ENCODE results near the gene SCUBE1. TPM values are rescaled to one million over a fixed set of nuclear protein-coding genes. Genes with fewer than 3 reads are reported as not detected.

The SCUBE1 gene
- total and polyA plus RNA-seq, 2 of the 8 experiments (the other 6 are each of a cell fraction or from before 2014, with no cell fraction given), result 2.3 to 4.9 TPM

DNA sequence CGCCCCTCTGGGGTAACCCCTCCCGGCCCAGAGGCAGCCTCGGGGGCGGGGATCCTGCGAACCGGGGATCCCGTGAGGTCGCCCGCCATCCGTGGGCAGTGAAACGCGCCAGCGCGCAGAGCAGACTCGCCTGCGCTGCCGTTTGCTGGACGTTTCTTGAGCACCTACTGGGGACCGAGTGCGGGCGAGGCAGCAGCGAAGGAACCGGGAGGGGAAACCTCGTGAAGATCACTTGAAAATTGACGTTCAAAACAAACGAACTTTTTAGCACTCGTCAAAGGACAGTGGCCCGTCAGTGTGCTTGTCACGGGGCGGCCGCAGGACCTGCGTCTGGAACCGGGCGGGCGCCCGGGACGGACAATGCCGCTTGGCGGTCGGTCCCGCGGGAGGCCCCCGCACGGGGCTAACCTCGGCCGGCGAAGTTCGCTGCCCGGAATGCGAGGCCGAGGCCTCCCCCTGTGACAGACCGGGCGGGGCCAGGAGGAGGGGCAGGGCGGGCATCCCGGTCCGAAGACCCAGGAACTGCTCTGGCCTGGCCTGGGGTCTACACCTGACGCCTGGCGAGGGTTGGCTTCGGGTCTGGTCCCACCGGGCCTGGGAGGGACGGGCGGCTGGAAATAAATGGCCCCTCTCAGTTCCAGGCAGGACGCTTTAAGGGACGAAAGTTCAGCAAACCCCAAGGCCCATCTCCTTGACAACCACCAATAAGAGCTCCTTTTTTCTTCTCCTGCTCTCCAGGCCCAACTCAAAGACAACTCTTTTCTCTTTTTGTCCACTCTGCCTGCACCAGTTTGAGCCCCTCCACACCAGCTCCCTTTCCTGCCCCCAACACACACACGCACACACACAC, 723 bp upstream of the SCUBE1 start (continued):
- TF ChIP-seq SP4 (IDR thresholded peaks at IDR 0.05; ENCODE audit: low read length) (no peak), SIX5 (IDR thresholded peaks at IDR 0.05; ENCODE audit: low read depth, low read length) (no peak), PHF8 (conservative IDR thresholded peaks at IDR 0.05; ENCODE audit: low read depth, low read length) (no peak), TAF7 (optimal IDR thresholded peaks at IDR 0.05; ENCODE audit: borderline replicate concordance, low read depth, low read length) (no peak), EGR1 (IDR thresholded peaks at IDR 0.05; ENCODE audit: borderline replicate concordance, low read depth, low read length) (no peak), GTF2F1 (IDR thresholded peaks at IDR 0.05; ENCODE audit: borderline replicate concordance, low read depth, low read length) (no peak), SP1 (IDR thresholded peaks at IDR 0.05; ENCODE audit: low read depth, low read length) (no peak), CREB1 (IDR thresholded peaks at IDR 0.05) (no peak), KDM4A (IDR thresholded peaks at IDR 0.05; ENCODE audit: low read depth, low read length, severe bottlenecking) (peak; percentile 61), SAP30 (IDR thresholded peaks at IDR 0.05; ENCODE audit: insufficient read depth, insufficient replicate concordance, low read length) (no peak), CEBPB (IDR thresholded peaks at IDR 0.05; ENCODE audit: low read depth, low read length) (no peak), RFX5 (IDR thresholded peaks at IDR 0.05; ENCODE audit: borderline replicate concordance, low read depth, low read length) (no peak), TEAD4 (IDR thresholded peaks at IDR 0.05; ENCODE audit: low read depth, low read length) (peak; percentile 86), BCL11A (IDR thresholded peaks at IDR 0.05; ENCODE audit: low read depth in 2 of 2, low read length in 2 of 2) (no peak)
- TF ChIP-seq, protein P1, sequence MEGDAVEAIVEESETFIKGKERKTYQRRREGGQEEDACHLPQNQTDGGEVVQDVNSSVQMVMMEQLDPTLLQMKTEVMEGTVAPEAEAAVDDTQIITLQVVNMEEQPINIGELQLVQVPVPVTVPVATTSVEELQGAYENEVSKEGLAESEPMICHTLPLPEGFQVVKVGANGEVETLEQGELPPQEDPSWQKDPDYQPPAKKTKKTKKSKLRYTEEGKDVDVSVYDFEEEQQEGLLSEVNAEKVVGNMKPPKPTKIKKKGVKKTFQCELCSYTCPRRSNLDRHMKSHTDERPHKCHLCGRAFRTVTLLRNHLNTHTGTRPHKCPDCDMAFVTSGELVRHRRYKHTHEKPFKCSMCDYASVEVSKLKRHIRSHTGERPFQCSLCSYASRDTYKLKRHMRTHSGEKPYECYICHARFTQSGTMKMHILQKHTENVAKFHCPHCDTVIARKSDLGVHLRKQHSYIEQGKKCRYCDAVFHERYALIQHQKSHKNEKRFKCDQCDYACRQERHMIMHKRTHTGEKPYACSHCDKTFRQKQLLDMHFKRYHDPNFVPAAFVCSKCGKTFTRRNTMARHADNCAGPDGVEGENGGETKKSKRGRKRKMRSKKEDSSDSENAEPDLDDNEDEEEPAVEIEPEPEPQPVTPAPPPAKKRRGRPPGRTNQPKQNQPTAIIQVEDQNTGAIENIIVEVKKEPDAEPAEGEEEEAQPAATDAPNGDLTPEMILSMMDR (IDR thresholded peaks at IDR 0.05; ENCODE audit: control extremely low read depth in 1 of 3, insufficient read depth in 1 of 3, low read depth in 1 of 3, low read length in 3 of 3), result peak in 1 of 3 experiments; percentile 1; a peak in 1 of 4 replicates
- TF ChIP-seq, protein P2, sequence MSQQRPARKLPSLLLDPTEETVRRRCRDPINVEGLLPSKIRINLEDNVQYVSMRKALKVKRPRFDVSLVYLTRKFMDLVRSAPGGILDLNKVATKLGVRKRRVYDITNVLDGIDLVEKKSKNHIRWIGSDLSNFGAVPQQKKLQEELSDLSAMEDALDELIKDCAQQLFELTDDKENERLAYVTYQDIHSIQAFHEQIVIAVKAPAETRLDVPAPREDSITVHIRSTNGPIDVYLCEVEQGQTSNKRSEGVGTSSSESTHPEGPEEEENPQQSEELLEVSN (IDR thresholded peaks at IDR 0.05), result peak; percentile 41; the same call in 1 of the 2 replicates
- TF ChIP-seq, protein P3, sequence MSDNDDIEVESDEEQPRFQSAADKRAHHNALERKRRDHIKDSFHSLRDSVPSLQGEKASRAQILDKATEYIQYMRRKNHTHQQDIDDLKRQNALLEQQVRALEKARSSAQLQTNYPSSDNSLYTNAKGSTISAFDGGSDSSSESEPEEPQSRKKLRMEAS (IDR thresholded peaks at IDR 0.05), result peak; percentile 49
